Stromal cell of bone marrow (primary cell): ENCODE measurements around the gene ASTN1.

Source experiments
- DNase-seq: peaks from one replicate; pipeline ENCODE4 v3.0.0-alpha.2; 2012; ENCODE audit warnings: low read depth

ASTN1 gene

GRCh38 chr1:177163844-177164379 is 600 bp downstream of the ASTN1 start:
- DNase-seq = no peak

- DNase-seq = no peak
Observed at GRCh38 chr1:177162243-177162642, 2.3 kb downstream of the ASTN1 start.

- no peak for DNase-seq
Observed at GRCh38 chr1:177146499-177146898, 18.0 kb downstream of the ASTN1 start.

GRCh38 chr1:177145106-177146070 is 19.1 kb downstream of the ASTN1 start:
- DNase-seq = no peak

- DNase-seq = no peak
Observed at GRCh38 chr1:177142791-177143271, 21.7 kb downstream of the ASTN1 start.

GRCh38 chr1:177142010-177142409 is 22.5 kb downstream of the ASTN1 start:
- no peak for DNase-seq

- no peak for DNase-seq
Observed at GRCh38 chr1:177138347-177138746, 26.2 kb downstream of the ASTN1 start.

- no peak for DNase-seq
Observed at GRCh38 chr1:177137814-177138213, 26.7 kb downstream of the ASTN1 start.

- DNase-seq = no peak
Observed at GRCh38 chr1:177135250-177135649, 29.3 kb downstream of the ASTN1 start.

GRCh38 chr1:177133977-177134538 is 30.5 kb downstream of the ASTN1 start:
- no peak for DNase-seq

GRCh38 chr1:177132141-177132540 is 32.4 kb downstream of the ASTN1 start:
- no peak for DNase-seq

GRCh38 chr1:177131723-177132122 is 32.8 kb downstream of the ASTN1 start:
- DNase-seq = no peak

- no peak for DNase-seq
Observed at GRCh38 chr1:177130451-177130945, 34.0 kb downstream of the ASTN1 start.

- no peak for DNase-seq
Observed at GRCh38 chr1:177128665-177129281, 35.7 kb downstream of the ASTN1 start.

GRCh38 chr1:177126267-177126666 is 38.2 kb downstream of the ASTN1 start:
- no peak for DNase-seq

GRCh38 chr1:177124577-177125278 is 39.8 kb downstream of the ASTN1 start:
- no peak for DNase-seq

- DNase-seq = no peak
Observed at GRCh38 chr1:177122461-177123251, 41.9 kb downstream of the ASTN1 start.

- no peak for DNase-seq
Observed at GRCh38 chr1:177119311-177119710, 45.2 kb downstream of the ASTN1 start.

GRCh38 chr1:177118901-177119300 is 45.6 kb downstream of the ASTN1 start:
- no peak for DNase-seq

- no peak for DNase-seq
Observed at GRCh38 chr1:177116941-177117340, 47.6 kb downstream of the ASTN1 start.
